SK-N-DZ (cell line): ENCODE data around the gene CNPY4.

Experiments used
- DNase-seq: peaks from one replicate; pipeline ENCODE4 v3.0.0-alpha.2; 2015; ENCODE audit warnings: low spot score
- small RNA-seq, 2 experiments: library from RNA; depleted of rRNA; stranded (forward); fragments of <200 nt; gene quantifications; one replicate each; pipeline ENCODE3, GENCODE V24; 2014

Gene CNPY4

GRCh38 chr7:100166970-100167911 lies 47.8 kb downstream of the CNPY4 start:
- DNase-seq, result no peak

GRCh38 chr7:100167912-100168323 lies 48.5 kb downstream of the CNPY4 start:
- DNase-seq, result no peak

- no peak for DNase-seq
Observed at GRCh38 chr7:100169147-100169850, 49.9 kb downstream of the CNPY4 start.

- DNase-seq, result no peak
Observed at GRCh38 chr7:100170101-100170897, 50.9 kb downstream of the CNPY4 start.

- no peak for DNase-seq
Observed at GRCh38 chr7:100171087-100171681, 51.8 kb downstream of the CNPY4 start.

GRCh38 chr7:100171840-100172239 lies 52.4 kb downstream of the CNPY4 start:
- no peak for DNase-seq

GRCh38 chr7:100173806-100174495 lies 54.5 kb downstream of the CNPY4 start:
- no peak for DNase-seq

GRCh38 chr7:100174582-100174981 lies 55.1 kb downstream of the CNPY4 start:
- no peak for DNase-seq

Small RNAs within 50 kb of the gene (small RNA-seq; reads per million reads assigned to genes)
- 19.1 to 164 reads per million in 2 experiments for gene MIR106B
- gene MIR25, result 366 to 4,459 reads per million in 2 experiments
- 161 to 1,246 reads per million in 2 experiments for gene MIR93
